Left kidney (tissue), 2 donors: ENCODE results near the gene RAB6A. TPM values are rescaled to one million over a fixed set of nuclear protein-coding genes. Genes with fewer than 3 reads are reported as not detected.

Experiments used
- DNase-seq: peaks from one replicate; pipeline ENCODE4 v3.0.0-alpha.2; 2013
- polyA plus RNA-seq: library from polyadenylated mRNA; unstranded; fragments of 120-200 nt; gene quantifications from one replicate; pipeline ENCODE4 v1.2.1, GENCODE V29; 2013; ENCODE audit not compliant: insufficient read length

Gene RAB6A
- polyA plus RNA-seq, 1 donor: 115 TPM

DNA sequence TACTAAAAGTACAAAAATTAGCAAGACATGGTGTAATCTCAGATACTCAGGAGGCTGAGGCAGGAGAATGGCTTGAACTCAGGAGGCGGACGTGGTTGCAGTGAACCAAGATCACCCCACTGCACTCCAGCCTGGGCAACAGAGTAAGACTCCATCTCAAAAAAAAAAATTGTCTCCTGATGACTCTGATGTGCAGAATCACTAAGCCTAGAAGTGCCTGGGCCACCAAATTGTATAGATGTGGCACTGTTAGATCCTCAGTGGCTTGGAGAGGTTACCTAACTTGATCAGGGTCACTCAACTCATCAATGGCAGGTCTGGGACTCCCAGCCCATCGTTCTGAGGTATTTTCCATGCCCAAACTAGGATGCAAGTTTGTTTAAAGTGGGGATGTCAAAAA, 103.9 kb downstream of the RAB6A start:
- DNase-seq: no peak

DNA sequence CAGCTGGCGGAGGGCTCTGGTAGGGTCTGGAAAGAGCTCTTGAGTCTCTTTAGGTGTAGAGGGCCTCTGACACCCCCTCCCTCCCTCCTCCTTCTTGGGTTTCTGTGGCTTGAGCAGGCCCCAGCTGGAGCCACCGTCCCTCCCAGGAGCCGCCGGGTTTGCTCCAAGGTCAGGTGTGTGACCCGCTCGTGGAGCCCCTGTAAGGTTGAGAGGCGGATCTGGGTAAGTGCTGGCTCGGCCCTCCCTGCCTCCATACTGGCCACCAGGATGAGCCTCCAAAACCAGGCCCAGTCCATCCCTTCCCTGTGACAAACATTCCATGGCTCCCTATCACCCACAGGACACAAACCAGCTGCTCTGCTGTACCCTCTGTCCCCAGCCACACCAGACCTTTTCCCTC, 105.2 kb downstream of the RAB6A start:
- DNase-seq: no peak

DNA sequence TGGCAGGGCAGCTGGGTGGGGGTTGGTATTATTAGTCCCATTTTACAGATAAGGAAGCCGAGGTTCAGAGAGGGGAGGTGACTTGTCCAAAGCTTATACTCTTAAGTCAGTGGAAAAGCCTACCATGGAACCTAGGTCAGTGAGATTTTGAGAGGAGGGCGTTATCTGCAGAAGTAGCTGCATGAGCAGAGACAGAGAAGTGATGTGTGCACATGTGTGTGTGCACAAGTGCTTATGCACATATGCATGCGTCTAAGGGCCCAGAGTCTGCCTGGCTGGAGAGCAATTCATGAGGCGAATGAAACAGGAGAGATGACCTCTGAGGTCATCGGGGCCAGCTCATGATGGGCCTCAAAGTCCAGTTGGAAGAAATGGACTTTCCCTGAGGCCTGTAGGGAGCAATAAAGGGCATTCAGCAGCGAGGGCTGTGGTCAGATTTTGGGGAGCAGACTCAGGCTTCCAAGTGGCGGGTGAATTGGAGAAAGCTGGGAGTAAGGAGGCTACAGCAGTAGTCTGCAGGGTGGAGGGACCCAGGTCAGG, 106.3 kb downstream of the RAB6A start:
- DNase-seq: no peak

DNA sequence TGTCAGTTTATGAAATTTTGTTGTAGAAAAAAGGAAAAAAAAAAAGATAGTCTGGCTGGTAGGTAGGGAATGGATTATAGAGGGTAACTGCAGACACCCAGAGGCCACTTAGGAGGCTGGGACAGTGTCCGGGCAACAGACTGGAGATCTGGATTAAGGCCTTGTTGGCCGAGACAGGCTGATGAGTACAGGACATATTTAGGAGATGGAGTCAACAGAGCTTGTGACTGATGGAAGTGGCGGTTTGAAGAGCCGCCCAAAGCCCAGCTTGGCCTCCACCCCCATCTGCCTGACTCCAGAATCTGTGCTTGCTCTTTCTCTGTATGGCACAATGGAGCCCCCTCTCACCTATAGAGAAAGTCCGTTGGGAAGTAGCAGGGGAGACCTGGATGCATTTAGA, 106.9 kb downstream of the RAB6A start:
- DNase-seq: no peak

DNA sequence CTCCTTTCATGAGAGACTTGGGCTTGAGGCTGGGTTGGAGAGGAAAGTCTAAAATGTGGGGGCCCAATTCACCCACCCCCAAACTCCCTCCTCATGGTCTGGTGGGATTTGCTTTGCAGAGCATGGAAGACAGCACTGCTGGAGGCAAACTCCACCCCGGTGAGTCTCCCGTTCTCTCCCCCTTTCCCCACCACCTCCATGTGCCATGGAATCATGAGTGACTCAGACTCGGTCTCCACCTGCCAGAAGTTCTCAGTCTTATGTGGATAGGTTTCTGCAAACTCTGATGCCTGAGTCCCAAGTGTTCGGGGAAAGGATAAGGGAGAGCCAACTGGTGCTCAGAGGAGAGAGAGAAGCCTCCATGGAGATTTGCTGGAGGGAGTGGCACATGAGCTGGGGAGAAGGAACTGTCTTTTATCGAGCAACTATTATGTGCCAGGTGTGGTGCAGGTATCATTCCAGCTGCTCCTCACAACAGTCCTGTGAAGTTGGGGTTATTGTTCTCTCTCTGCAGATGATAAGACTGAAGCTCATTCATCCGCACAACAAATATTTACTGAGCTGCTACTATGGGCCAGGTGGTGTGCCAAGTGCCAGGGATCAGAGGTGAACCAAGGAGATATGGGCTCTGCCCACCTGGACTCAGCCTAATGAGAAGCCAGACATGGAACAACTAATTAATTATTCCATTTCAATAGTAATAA, 107.9 kb downstream of the RAB6A start:
- DNase-seq: no peak

DNA sequence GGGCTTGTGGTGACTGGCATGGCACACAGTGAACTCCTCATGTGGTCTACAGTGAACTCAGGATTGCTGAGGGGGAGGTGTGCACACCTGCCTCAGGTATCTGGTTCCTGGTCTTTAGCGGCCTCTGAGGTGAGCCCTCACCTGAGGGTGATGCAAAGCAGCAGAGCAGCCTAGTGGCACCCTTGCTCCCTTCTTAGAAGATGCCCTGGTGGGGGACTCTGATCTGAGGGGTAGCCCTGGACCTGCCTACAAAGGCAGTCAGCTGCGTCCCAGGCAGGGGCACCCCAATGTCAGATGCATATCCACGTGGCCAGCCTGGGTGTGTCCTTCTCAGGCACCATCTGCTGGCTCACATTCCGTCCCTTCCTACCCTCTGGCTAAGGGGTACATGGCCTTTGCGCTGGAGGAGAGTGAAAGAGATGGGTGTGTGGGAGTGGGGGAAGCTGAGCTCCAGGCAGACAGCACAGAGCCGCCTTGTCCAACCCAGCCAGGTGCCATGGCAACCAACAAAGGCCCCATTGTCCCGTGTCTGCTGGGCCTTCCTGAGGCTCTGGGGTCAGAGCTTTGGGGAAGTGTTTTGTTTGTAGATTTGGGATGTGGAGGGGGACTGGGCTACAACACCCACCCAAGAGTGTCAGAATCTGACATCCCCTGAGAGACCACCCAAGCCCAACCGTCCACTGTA, 108.7 kb downstream of the RAB6A start:
- no peak for DNase-seq

DNA sequence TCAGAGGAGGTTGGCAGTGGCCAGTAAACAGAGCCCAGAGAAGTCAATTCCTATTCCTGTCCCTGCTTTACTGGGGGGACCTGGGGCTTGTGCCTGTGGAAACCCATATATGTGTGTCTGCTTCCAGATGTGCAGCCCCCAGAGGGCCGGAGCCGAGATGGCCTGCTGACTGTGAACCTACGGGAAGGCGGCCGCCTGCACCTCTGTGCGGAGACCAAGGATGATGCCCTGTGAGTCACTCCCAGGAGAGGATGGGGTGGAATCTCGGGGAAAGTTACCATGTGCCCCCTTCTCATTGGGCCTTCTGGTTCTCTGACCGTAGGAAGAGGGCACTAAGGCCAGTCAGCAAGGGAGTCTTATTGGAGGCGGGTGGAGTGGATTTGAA, 109.2 kb downstream of the RAB6A start:
- DNase-seq: no peak

DNA sequence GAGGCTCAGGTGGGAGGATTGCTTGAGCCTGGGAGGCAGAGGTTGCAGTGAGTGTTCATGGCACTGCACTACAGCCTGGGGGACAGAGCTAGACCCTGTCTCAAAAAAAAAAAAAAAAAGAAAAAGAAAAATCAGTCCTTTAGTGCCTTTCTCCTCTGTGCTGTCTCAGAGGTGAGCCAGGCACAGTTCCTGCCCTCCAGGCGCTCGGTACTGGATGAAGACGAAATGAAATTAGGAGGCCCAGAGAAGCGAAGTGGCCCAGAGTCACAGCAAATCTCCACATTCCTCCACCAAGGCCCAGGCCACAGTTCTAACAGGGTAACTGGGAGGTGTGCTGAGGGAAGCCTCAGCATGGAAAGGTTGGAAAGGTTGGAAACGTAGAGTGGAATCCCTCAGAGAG, 109.6 kb downstream of the RAB6A start:
- no peak for DNase-seq

DNA sequence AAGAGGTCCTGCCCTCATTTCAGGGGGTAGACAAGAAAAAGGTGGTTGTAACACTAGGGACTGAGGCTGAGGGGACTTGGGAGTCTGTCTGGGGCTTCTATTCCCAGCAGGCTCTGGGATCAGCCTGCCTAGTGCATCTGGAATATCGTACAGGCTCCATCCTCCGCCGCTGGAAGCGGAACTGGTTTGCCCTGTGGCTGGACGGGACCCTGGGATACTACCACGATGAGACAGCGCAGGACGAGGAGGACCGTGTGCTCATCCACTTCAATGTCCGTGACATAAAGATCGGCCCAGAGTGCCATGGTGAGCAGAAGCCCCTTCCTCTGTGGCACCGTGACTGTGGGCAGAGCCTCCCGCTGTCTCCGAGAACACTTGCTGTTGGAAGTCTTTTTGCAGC, 110.5 kb downstream of the RAB6A start:
- DNase-seq: no peak

DNA sequence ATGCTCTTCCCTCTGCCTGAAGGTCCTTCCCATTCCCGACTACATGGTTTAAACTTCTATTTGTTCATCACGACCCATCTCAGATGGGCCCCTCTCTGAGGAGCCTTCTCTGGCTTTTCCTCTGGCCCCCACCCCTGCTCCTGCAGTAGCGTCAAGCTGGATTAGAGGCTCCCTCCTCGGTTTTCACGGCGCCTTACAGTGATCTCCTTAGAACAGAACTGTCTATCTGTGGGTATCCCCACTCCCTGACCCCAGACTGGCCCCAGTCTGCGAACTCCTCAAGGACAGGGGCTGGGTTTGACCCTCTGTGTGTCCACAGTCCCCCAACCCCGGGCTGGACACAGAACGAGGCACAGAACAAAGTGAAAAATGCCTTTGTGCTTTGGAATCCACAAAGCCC, 111.7 kb downstream of the RAB6A start:
- DNase-seq: no peak

DNA sequence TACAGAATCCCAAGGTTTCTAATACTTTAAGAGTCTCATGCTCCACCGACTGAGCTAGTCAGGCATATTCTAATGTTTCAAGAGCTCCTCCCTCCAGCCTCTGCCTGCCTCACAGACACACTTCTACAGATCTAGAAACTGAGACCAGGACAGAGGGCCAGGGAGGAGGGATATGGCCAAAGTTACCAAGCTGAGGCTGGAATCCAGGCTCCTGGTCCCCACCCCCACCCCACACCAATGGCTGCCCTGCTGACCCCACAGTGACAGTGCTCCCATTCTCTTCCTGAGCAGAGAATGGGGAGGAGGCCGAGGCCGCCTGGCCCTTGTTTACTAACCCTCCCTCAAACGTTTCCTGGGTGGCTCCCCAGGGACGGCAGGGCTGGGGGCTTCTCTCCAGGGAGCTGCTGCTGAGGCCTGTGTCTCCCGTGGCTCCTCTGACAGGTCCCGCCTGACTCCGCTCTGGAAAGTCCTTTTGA, 112.3 kb downstream of the RAB6A start:
- DNase-seq: no peak

DNA sequence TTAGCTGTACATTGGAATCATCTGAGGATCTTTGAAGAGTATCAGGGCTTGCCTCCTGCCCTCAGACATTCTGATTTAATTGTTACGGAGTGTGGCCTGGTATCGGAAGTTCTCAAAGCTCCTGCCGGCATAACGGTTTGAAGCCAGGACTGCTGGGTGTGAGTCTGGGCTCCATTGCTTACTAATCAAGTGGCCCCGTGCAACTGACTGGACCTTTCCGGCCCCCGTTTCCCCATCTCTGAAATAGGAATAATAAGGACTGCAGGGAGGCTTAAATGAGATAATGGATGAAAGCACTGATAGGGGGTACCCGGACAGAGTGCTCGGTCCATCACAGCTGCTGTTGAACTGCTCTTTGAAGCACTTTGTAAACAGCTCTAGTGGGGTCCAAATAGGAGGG, 112.8 kb downstream of the RAB6A start:
- DNase-seq: no peak

DNA sequence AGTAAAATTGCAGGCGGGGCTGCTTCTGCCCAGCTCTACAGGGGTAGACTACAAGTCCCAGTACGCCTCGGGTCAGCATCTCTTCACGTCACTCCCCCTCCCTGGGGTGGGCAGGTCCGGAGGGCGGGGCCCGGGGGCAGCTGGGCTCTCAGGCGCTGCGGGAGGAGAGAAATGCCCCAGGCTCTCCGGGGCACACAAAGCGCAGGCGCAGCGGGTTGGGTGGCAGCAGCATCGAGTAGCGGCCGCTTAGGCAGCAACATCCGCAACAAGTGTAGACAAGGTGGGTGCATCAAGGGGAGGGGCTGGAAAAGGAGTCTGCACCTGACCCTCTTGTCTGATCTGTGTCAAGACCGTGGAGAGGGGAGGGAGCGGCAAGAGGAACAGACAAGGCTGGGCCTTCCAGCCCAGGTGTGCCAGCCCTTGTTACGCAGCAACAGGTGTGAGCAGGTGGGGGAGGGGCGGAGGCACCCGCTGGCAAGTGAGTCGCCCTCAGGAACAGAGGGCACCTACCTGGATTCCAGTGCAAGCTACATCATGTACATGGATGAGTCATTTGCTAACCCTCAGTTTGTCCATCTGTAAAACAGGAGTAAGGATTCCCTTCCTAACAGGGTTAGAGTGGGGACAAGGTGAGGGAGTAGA, 113.3 kb downstream of the RAB6A start:
- DNase-seq: peak; percentile 79

DNA sequence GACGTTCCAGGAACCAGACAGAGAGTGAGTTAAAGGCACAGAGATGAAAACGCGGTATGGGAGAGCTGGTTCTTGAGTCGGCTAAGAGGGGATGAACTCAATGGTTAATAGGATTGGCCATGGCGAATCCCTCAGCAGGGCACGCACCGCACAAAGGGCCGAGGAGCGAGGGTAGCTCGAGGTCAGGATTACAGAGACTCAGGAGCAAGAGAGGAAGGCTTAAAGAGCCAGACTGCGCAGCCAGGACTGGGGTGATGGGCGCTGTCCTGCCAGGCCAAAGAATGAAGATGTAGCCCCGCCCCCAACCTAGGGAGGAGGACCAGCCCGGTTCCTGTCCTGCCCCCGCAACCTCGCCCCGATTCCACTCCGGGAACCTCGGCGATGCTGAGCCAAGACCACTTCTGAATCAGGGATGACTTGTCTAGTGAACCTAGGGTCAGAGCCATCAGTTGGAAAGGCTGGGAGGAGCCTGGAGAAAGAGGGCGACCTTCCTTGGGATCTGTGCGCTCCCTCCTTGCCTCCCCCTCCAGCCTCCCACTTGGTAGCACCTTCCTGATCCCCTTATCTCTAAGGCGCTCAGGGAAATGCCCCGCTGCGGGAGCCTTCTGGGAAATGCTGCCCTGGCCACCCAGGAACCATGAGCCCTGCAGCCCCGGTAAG, 114.8 kb downstream of the RAB6A start, which contains the start of gene PLEKHB1:
Gene PLEKHB1 (plus strand): TSS at position 610 of the 660 bp plus-strand sequence. CDS start 28 bp downstream, at position 638.
- no peak for DNase-seq

DNA sequence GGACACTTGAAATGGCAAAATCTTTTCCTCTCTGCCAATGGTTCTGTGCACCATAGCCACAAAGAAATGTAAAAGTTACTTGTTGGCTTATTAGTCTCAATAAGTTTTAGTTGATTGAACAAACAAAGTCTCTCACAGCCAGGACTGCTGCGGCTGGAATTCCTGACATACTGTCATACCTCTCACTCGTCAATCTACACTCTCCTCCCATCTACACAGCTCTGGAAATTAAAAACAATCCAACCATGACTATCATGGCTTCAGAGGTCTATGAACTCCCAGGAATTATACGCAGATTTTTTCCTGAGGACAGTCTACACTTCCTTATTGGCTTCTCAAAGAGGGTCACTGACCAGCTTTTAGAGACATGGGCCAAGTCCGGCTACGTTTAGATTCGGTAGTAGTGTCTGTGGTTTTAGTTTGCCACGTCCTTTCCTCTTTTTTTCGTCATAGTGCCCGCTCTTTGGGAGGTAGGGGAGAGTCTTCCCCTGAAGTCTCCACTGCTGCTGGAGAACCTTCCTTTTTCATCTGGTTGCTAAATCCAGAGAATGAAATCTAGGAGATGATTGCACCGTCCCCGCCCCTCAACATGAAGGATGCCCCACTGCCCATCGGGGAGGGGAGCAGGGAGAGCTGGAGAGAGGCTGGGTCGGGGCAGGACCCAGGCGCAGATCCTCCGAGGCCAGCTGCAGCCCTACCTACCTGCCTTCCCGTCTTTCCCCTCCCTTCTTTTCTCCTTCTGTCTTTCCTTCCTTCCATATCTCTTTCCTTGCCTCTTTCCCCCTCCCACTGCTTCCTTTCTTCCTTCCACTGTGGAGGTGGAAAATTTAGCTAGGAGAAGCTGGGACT, 115.5 kb downstream of the RAB6A start:
- DNase-seq: no peak

DNA sequence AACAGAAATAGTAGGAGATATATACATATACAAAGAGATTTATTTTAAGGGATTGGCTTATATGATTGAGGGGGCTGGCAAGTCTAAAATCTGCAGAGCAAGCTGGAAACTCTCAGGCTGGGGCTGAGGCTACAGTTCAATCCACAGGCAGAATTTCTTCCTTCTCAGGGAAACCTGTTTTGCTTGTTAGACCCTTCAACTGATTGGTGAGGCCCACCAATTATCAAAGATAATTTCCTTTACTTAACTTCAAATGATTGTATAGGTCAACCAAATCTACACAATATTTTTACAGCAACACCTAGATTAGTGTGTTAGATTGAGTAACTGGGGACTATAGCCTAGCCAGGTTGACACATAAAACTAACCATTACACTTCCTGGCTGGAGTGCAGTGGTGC, 119.2 kb downstream of the RAB6A start:
- no peak for DNase-seq

DNA sequence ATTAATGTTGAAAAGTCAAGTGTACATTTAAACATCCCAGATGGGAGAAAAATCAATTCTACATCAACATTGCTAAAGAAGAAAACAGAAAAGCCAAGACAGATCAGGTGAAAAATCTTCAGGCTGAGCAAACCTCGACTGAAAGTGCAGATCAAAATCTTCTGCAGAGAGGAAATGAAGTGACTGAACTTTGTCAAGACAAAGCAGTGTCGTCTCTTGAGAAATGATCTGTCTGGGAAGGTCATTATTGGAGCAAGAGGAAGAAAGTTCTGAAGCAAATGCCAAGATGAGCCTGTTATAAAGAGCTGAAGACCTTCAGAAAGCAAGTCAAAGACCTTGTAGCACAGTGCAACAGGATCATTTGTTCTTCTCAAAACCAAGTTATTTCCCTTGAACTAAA, 120.3 kb downstream of the RAB6A start:
- no peak for DNase-seq

DNA sequence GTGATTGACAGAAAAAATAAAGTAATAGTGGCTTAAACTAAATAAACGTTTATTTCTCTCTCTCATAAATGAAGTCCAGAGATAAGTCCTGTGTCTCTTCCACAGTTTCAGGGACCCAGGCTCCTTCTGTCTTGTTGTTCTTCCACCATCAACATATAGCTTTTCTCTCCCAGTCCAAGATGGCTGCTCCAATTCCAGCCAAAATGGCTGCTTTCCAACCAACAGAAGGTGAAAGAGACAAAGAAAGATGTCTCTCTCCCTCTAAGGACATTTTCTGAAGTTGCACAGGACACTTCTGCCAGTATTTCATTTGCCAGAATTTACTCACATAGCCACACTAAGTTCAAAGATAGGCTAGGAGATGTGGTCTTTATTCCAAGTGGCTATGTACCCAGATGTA, 123.9 kb downstream of the RAB6A start:
- no peak for DNase-seq

DNA sequence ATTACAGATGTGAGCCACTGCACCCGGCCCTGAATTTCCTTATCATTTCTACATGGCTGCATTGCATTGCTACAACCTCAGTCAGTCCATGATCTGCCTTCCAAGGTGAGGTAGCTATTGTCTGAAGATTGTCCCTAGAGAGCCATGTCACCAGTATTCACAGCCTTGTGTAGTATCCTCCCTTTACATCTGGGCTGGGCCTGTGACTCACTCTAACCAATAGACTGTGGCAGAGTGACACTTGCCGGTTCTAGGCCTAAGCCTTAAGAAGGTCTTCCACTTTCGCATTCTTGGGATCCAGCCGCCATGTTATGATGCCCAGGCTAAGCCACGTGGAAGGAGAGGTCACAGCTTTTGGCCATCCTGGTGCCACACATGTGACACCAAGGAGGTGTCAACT, 124.6 kb downstream of the RAB6A start:
- DNase-seq: no peak

DNA sequence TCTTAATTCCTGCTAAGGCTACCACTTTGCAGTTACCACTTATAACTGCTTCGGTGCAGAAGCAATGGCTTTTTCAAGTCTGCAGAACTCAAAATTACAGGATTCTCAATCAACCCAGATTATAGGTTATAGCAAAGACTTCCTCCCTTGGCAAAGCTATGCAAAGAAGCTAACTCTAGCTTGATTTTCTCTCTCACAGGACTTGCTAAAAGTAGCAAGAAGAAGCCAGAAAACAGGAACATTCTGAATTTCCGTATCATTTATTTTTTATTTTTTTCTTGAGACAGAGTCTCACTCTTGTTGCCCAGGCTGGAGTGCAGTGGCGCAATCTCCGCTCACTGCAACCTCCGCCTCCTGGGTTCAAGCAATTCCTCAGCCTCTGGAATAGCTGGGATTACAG, 125.2 kb downstream of the RAB6A start:
- no peak for DNase-seq

DNA sequence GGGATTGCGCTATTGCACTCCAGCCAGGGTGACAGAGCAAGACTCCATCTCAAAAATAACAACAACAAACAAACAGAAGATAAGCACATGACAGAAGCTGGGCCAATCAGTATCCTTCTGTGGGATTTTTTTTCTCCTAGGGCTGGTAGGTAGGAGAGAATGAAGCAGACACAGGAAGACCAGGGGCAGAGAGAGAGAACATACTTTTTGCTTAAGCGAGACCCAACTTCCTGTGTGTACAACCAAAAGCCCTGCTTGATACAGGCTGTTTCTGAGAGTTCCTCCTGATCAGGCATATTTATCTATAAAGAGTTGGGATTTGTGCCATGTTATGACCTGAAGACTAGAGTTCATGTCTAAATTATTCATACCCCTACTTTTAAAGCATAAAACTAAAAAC, 126.9 kb downstream of the RAB6A start:
- no peak for DNase-seq

DNA sequence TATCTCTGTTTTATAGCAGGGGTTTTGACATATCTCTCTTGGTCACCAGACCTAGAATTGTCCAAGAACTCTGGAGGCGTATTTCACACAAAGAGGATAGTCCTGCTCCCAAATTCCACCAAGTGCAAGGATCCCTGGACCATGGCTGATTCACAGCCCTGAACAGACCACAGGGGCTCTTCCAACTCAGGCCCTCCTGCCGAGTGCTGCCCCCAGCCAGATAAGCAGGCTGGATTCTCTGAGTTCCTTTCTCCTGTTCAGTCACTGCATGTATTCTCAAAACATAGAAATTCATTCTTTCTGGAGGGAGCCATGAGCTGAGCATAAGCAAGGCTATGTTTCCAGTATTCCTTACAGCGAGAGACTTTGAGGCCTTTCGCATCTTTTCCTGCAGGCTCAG, 127.9 kb downstream of the RAB6A start:
- DNase-seq: no peak
